Stimulated activated CD4-positive, alpha-beta T cell treated with anti-CD3 and anti-CD28 coated beads, TNF-alpha, amount 100 ng/mL, for 48 hours (primary cell): Measurements from ENCODE around the gene NXN.
"Not testable (repeated sequence)": the region's sequence is repeated elsewhere in the genome, so short reads cannot be mapped to it uniquely, and the experiment has no call there.

ENCODE experiments used
- DNase-seq, 3 donors: peaks; one replicate each; pipeline ENCODE4 v3.0.0-alpha.2; 2020; ENCODE audit warnings: low read depth in 3 of 3

The NXN gene

GRCh38 chr17:773467-774312 is 205.9 kb downstream of the NXN start:
- no peak for DNase-seq

GRCh38 chr17:773016-773415 is 206.6 kb downstream of the NXN start:
- DNase-seq = no peak

GRCh38 chr17:767076-767475 is 212.5 kb downstream of the NXN start:
- no peak for DNase-seq

GRCh38 chr17:760371-760770 is 219.2 kb downstream of the NXN start:
- no peak for DNase-seq

GRCh38 chr17:759964-760363 is 219.6 kb downstream of the NXN start:
- DNase-seq = no peak

GRCh38 chr17:756010-756567 is 223.5 kb downstream of the NXN start:
- not testable (repeated sequence) for DNase-seq

GRCh38 chr17:755319-755961 is 224.1 kb downstream of the NXN start:
- not testable (repeated sequence) for DNase-seq

- DNase-seq = no peak
Observed at GRCh38 chr17:753418-753817, 226.2 kb downstream of the NXN start.

GRCh38 chr17:752620-753219 is 226.9 kb downstream of the NXN start:
- peak in 2 of 3 donors; percentile 8 to 38 for DNase-seq

GRCh38 chr17:752002-752619 is 227.5 kb downstream of the NXN start, which contains the start of gene GEMIN4:
Gene GEMIN4 (minus strand): TSS chr17:752264. CDS start chr17:752142, 122 bp downstream.
- DNase-seq = peak; percentile 94 to 98 (median 97)

GRCh38 chr17:751269-752001 is 228.1 kb downstream of the NXN start:
- peak in 2 of 3 donors; percentile 33 to 44 for DNase-seq

GRCh38 chr17:750431-751037 is 229.0 kb downstream of the NXN start:
- DNase-seq = no peak

GRCh38 chr17:749359-749758 is 230.2 kb downstream of the NXN start:
- not testable (repeated sequence) for DNase-seq
